Spleen (tissue), 11 donors: ENCODE data around the gene CHD2. TPM values are rescaled to one million over a fixed set of nuclear protein-coding genes. Genes with fewer than 3 reads are reported as not detected.

Experiments
- DNase-seq: peaks from one replicate; pipeline ENCODE4 v3.0.0-alpha.2; 2020
- H3K27ac ChIP-seq, 8 donors: fragments of 200-600 bp; sonication (generic) in 7 of 8; 1 replicate in 4 of 8; 2 replicates in 4 of 8; pipeline versions ENCODE4 v1.5.0 to v1.8.0; 2016 to 2021; ENCODE audit warnings: inconsistent platforms in 4 of 8, mild to moderate bottlenecking in 4 of 8, moderate library complexity in 1 of 8
- H3K27me3 ChIP-seq, 7 donors: fragments of 200-600 bp; sonication (generic) in 6 of 7; replicated peaks in 1 of 7; 1 replicate in 4 of 7; 2 replicates in 3 of 7; pipeline versions ENCODE4 v1.5.0 to v1.8.0; 2016 to 2021; ENCODE audit warnings: inconsistent platforms in 3 of 7, mild to moderate bottlenecking in 1 of 7
- H3K36me3 ChIP-seq, 6 donors: fragments of 200-600 bp; sonication (generic) in 5 of 6; 1 replicate in 4 of 6; 2 replicates in 2 of 6; pipeline versions ENCODE4 v1.5.0 to v1.8.0; 2016 to 2021; ENCODE audit warnings: inconsistent platforms in 2 of 6
- H3K4me1 ChIP-seq, 6 donors: fragments of 200-600 bp; sonication (generic) in 5 of 6; 1 replicate in 3 of 6; 2 replicates in 3 of 6; pipeline versions ENCODE4 v1.5.0 to v1.8.0; 2016 to 2021; ENCODE audit warnings: inconsistent platforms in 3 of 6
- H3K4me3 ChIP-seq, 8 donors: fragments of 200-600 bp; sonication (generic) in 7 of 8; 1 replicate in 4 of 8; 2 replicates in 4 of 8; pipeline versions ENCODE4 v1.5.0 to v1.8.0; 2016 to 2021; ENCODE audit warnings: inconsistent platforms in 4 of 8, mild to moderate bottlenecking in 4 of 8, moderate library complexity in 2 of 8
- H3K9me3 ChIP-seq, 8 donors: fragments of 200-600 bp; sonication (generic) in 7 of 8; 1 replicate in 4 of 8; 2 replicates in 4 of 8; pipeline versions ENCODE4 v1.5.0 to v1.8.0; 2016 to 2021; ENCODE audit warnings: inconsistent platforms in 4 of 8
- POLR2A ChIP-seq, 3 donors: fragments of 450-650 bp; IDR thresholded peaks; one replicate each; pipeline ENCODE4 v1.5.1; 2017; ENCODE audit warnings: antibody characterized with exemption in 3 of 3, mild to moderate bottlenecking in 1 of 3
- POLR2AphosphoS5 ChIP-seq, 3 donors: sonication (generic); formaldehyde crosslinking; IDR thresholded peaks; one replicate each; pipeline ENCODE4 v1.5.1; 2017; ENCODE audit warnings: antibody characterized with exemption in 3 of 3
- WGBS, 5 donors: extraction: QIAGEN DNeasy Blood & Tissue Kit in 3 of 5; methylation state at CpG; one replicate each; pipeline versions ENCODE4 v1.1.5 to v1.1.7; 2013 to 2018; 5-methylcytosine and 5-hydroxymethylcytosine counted together
- intact Hi-C: fragments of 100-400 bp; cut with DNase I; formaldehyde crosslinking; loops from one replicate; pipeline ENCODE4 v1.15.0; 2023; ENCODE audit warnings: low total_unique reads
- polyA plus RNA-seq, 3 donors: library from polyadenylated mRNA; stranded (reverse); fragments of 200-250 nt; gene quantifications; one replicate each; pipeline ENCODE4 v1.2.1, GENCODE V29; 2013
- total RNA-seq, 7 donors: library from RNA; depleted of rRNA in 3 of 7; stranded (reverse); fragments of >200 nt in 3 of 7; fragmentation: NEBNext Ultra II Directional in 4 of 7; extraction: Animal tissue kit (Norgen Biotek cat#: 25700) in 4 of 7; gene quantifications; one replicate each; pipeline versions ENCODE4 v1.1.0 to v1.2.1, GENCODE V29; 2016 to 2021
- TF ChIP-seq, protein P1 (sequence below), 11 experiments: fragments of 200-600 bp in 7 of 11; fragments of 450-650 bp in 4 of 11; sonication (generic) in 4 of 11; IDR thresholded peaks in 8 of 11; conservative IDR thresholded peaks in 3 of 11; 1 replicate in 7 of 11; 2 replicates in 4 of 11; pipeline versions ENCODE4 v1.4.0 to v1.8.0; 2016 to 2021; ENCODE audit warnings: antibody characterized with exemption in 11 of 11, inconsistent platforms in 4 of 11, mild to moderate bottlenecking in 1 of 11
- donor health status: healthy with polysubstance abuse.
- donor health status: DM: no; HTN: no; CAD: no; lungs with moderate emphysema.
- donor health status: DM: no; HTN: no; CAD: no.
- donor health status: Bipolar disorder and iron deficiency.
- donor health status: healthy.
- donor health status: DM: no; HTN: no; CAD: no.
- donor health status: DM: yes; HTN: yes; CAD: no.

CHD2 gene
- total and polyA plus RNA-seq, 10 donors: 37.3 to 232 (median 170) TPM

DNA sequence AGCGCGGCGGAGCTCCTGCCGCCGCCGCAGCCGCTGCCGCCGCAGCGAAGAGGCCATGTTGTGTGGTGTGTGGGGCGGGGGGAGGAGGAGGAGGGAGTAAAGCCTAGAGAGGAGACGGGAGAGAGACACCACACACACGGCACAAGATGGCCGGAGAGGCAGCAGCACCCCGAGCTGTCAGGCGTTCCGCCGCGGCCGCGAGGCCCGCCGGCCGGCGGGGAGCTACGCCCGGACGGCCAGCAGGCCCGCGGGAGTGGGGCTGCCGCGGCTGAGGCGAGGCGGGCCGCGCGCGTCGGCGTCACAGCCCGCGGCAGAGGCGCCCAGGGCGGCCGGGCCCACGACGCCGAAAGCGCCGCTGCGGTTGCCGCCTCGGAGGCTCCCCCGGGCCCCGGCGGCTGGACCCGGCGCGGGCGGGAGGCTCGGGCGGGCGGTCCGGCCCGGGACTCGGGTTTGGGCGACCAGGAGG, 17.4 kb upstream of the CHD2 start:
- Histone ChIP-seq H3K27me3 (no peaks in the 10 kb centered on the region), H3K36me3 (peaks cover 0 to 24% (median 15%) of the 10 kb centered on the region in 6 donors), H3K9me3 (no peaks in the 10 kb centered on the region), H3K4me3 (peak overlapping the region; percentile 44 to 92 (median 68)), H3K27ac (peak overlapping the region; percentile 99 to 100 (median 100)), H3K4me1 (peaks cover 34 to 76% (median 59%) of the 10 kb centered on the region in 6 donors)
- intact Hi-C loops: no loop called here
- 0 to 1% (median 0%) methylated on average over 23 to 67 of the region's 67 CpGs for WGBS, 5 donors
- DNase-seq: no peak
- TF ChIP-seq, protein P1, sequence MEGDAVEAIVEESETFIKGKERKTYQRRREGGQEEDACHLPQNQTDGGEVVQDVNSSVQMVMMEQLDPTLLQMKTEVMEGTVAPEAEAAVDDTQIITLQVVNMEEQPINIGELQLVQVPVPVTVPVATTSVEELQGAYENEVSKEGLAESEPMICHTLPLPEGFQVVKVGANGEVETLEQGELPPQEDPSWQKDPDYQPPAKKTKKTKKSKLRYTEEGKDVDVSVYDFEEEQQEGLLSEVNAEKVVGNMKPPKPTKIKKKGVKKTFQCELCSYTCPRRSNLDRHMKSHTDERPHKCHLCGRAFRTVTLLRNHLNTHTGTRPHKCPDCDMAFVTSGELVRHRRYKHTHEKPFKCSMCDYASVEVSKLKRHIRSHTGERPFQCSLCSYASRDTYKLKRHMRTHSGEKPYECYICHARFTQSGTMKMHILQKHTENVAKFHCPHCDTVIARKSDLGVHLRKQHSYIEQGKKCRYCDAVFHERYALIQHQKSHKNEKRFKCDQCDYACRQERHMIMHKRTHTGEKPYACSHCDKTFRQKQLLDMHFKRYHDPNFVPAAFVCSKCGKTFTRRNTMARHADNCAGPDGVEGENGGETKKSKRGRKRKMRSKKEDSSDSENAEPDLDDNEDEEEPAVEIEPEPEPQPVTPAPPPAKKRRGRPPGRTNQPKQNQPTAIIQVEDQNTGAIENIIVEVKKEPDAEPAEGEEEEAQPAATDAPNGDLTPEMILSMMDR (IDR thresholded peaks at IDR 0.05 in 8 of 11, conservative IDR thresholded peaks at IDR 0.05 in 3 of 11): no peak
- peak in 2 of 3 donors; percentile 93 to 98 for TF ChIP-seq POLR2A (IDR thresholded peaks at IDR 0.05)
- TF ChIP-seq POLR2AphosphoS5 (IDR thresholded peaks at IDR 0.05): peak; percentile 90 to 93 (median 92)

DNA sequence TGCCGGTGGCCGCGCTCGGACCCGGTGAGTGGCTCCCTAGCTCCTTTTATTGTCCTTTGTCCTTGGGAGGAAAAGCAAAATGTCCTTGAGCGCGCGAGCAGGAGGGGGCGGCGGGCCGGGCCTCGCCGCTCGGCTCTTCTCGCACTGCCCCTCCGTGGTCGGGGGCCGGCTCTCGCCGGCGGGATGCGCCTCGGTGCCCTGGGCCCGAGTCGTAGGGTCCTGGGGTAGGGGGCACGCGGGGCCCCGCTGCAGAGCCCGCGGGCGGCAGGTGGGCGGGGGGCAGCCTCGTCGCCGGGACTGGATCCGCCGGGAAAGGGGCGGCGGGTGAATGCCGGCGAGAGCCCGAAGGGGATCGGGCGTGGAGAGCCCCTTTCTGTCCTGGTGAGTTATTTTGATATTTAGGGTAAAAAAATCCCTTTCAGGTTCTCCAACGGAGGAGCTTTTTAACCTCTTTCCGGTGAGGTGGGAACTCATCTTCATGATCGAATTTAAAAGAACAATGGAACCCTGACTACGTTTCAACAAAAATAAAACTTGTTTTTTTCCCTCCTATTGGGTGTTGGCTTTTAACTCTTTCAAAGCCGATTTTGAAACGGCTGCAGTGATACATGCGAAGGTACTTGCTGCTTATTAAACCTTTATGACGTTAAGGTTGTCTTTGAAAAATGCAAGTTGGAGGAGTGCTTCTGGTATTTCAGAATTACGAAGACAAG, 16.8 kb upstream of the CHD2 start:
- intact Hi-C loops: no loop called here
- Histone ChIP-seq H3K4me3 (peak overlapping the region; percentile 44 to 92 (median 68)), H3K9me3 (no peaks in the 10 kb centered on the region), H3K27ac (peak overlapping the region; percentile 99 to 100 (median 100)), H3K36me3 (peaks cover 0 to 30% (median 18%) of the 10 kb centered on the region in 6 donors), H3K4me1 (peaks cover 40 to 77% (median 61%) of the 10 kb centered on the region in 6 donors), H3K27me3 (no peaks in the 10 kb centered on the region)
- peak; percentile 91 for DNase-seq
- TF ChIP-seq POLR2A (IDR thresholded peaks at IDR 0.05) (no peak), POLR2AphosphoS5 (IDR thresholded peaks at IDR 0.05) (peak in 1 of 3 donors; percentile 27)
- TF ChIP-seq, protein P1 (IDR thresholded peaks at IDR 0.05 in 8 of 11, conservative IDR thresholded peaks at IDR 0.05 in 3 of 11): peak in 2 of 11 experiments; percentile 11 to 15
- WGBS, 5 donors: 0 to 1% (median 1%) methylated on average over 27 to 53 of the region's 53 CpGs

DNA sequence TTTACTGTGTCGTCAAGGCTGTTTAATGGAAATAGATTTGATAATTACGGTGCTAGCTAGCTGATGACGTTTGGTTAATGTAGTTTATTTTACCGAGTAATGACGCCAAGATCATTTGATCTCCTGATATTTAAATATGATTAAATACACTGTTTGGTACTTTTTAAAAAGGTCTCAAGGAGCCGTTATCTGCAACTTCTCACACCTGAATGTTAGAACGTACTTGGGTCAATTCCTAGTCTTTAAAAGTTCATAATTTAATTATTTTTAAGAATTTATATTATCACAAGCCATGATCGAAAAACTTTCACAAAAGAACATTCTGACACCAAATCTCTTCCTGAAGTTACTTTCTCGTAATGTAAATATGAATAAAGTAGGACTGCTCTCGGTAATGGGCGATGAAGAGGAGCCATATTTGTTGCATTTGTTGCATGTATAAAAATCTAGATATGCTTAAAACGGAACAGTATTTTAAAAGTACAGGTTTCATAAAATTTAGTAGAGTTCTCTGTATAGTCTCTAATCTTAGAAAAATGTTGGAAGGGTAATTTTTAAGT, 16.2 kb upstream of the CHD2 start:
- Histone ChIP-seq H3K9me3 (no peaks in the 10 kb centered on the region), H3K36me3 (peaks cover 4 to 36% (median 22%) of the 10 kb centered on the region in 6 donors), H3K27ac (peak overlapping the region; percentile 99 to 100 (median 100)), H3K27me3 (no peaks in the 10 kb centered on the region), H3K4me3 (peak overlapping the region; percentile 44 to 92 (median 68)), H3K4me1 (peaks cover 44 to 77% (median 67%) of the 10 kb centered on the region in 6 donors)
- DNase-seq: no peak
- TF ChIP-seq POLR2A (IDR thresholded peaks at IDR 0.05) (no peak), POLR2AphosphoS5 (IDR thresholded peaks at IDR 0.05) (no peak)
- TF ChIP-seq, protein P1 (IDR thresholded peaks at IDR 0.05 in 8 of 11, conservative IDR thresholded peaks at IDR 0.05 in 3 of 11): no peak
- WGBS, 5 donors: 0 to 1% (median 0%) methylated on average over 12 of the region's 12 CpGs
- intact Hi-C loops: no loop called here
